ENCODE data around the gene EVX1.

Gene EVX1

DNA sequence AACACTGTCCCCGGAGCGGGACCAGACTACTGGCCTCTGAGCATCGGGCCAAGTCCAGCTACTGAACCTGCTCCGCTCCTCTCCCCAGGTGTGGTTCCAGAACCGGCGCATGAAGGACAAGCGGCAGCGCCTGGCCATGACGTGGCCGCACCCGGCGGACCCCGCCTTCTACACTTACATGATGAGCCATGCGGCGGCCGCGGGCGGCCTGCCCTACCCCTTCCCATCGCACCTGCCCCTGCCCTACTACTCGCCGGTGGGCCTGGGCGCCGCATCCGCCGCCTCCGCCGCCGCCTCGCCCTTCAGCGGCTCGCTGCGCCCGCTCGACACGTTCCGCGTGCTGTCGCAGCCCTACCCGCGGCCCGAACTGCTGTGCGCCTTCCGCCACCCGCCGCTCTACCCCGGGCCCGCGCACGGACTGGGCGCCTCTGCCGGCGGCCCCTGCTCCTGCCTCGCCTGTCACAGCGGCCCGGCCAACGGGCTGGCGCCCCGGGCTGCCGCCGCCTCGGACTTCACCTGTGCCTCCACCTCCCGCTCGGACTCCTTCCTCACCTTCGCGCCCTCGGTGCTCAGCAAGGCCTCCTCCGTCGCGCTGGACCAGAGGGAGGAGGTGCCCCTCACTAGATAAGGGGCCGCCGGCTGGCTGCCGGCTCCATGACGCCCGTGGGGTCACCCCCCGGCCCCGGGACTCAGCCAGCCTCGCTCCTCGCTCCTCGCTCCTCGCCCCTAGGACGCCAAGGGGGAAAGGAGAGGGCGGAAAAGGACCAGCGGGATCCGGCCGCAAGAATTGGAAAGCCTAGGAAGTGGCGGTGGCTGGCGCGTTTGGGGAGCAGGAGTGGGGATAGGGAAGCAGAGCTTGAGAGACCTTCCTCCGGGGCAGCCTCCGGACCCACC, 3.4 kb downstream of the EVX1 start:
- peak overlapping the region in 2 of 3 experiments; percentile 21 to 60 for H3K4me3 Mint-ChIP-seq
- peaks cover 36% of the 10 kb centered on the region for H3K4me1 Mint-ChIP-seq
- H3K36me3 Mint-ChIP-seq (ENCODE audit: low read depth): no peaks in the 10 kb centered on the region
- H3K27me3 Mint-ChIP-seq (ENCODE audit: low read depth): peaks cover 99% of the 10 kb centered on the region
- peaks cover 7% of the 10 kb centered on the region for H3K9me3 Mint-ChIP-seq
- TF ChIP-seq, protein P1, sequence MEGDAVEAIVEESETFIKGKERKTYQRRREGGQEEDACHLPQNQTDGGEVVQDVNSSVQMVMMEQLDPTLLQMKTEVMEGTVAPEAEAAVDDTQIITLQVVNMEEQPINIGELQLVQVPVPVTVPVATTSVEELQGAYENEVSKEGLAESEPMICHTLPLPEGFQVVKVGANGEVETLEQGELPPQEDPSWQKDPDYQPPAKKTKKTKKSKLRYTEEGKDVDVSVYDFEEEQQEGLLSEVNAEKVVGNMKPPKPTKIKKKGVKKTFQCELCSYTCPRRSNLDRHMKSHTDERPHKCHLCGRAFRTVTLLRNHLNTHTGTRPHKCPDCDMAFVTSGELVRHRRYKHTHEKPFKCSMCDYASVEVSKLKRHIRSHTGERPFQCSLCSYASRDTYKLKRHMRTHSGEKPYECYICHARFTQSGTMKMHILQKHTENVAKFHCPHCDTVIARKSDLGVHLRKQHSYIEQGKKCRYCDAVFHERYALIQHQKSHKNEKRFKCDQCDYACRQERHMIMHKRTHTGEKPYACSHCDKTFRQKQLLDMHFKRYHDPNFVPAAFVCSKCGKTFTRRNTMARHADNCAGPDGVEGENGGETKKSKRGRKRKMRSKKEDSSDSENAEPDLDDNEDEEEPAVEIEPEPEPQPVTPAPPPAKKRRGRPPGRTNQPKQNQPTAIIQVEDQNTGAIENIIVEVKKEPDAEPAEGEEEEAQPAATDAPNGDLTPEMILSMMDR (IDR thresholded peaks at IDR 0.05; ENCODE audit: unreplicated experiment in 3 of 3): no peak
- H3K27ac Mint-ChIP-seq: no peak overlapping the region

DNA sequence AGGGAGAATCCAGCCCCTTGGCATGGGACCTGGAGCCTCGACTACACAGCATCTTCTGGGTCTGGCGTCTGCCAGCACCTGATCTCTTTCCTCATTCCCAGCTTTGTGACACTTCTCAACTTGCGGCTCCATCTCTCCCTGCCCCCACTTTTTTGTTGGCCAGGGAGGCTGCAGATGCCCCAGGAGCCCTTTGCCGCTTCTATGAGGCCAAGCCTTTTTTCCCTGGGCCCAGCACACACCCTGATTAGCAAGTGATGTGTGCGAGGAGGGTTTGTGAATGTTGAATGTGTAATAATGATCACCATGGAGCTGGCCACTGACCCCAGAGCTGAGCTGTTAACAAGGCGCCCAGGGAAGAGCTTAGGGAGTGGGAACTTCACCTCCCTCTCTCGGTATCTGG, 4.4 kb downstream of the EVX1 start:
- peak overlapping the region in 2 of 3 experiments; percentile 6 to 21 for H3K4me3 Mint-ChIP-seq
- TF ChIP-seq, protein P1 (IDR thresholded peaks at IDR 0.05; ENCODE audit: unreplicated experiment in 3 of 3): no peak
- H3K36me3 Mint-ChIP-seq (ENCODE audit: low read depth): no peaks in the 10 kb centered on the region
- peaks cover 7% of the 10 kb centered on the region for H3K9me3 Mint-ChIP-seq
- H3K27ac Mint-ChIP-seq: no peak overlapping the region
- peaks cover 98% of the 10 kb centered on the region for H3K27me3 Mint-ChIP-seq (ENCODE audit: low read depth)
- peaks cover 35% of the 10 kb centered on the region for H3K4me1 Mint-ChIP-seq

DNA sequence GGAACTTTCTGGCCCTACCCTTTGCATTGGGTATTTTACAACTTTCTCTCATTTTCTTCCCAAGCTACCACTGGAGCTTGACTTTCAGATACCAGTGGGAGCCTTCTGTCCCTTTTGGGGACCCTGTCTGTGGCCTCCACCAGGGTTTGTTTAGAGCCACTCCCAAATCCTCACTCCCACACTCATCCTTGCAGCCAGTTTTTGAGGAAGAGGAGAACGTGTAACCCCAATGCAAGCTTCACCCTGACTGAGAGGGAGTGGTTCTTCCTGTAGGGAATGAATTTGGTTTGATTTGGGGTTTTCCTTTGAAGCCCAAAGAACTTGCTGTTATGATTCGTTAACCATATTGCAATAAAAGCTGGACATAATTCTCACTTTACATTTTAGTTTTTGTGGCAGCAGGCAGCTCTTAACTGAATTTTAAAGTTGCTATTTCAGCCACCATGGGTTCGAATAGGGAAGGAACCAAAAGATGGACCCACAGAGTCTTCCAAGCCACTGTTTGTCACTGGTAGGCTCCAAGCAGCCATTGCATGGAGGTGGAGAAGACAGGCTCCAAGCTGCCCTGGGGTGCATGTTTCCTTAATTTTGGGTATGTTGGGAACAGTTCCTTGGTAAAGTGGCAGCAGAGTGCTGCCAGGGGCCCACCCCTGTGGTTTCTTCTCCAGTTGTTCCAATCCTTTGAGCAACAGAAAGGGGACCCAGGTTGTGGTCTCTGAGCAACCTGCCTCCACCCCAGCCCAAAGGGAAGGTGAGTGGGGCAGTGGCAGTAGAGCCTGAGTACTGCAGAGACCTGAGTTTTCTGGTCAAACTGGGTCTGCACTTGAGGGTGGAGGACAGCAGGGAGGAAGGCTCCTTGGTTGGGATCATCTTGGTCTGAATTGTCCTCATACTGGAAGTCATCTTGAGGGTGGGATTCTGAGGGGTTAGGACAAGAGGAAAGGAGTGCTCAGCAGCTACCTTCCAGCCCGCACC, 5.1 kb downstream of the EVX1 start:
- Mint-ChIP-seq H3K9me3 (peaks cover 4% of the 10 kb centered on the region), H3K27me3 (ENCODE audit: low read depth) (peaks cover 98% of the 10 kb centered on the region), H3K4me1 (peaks cover 34% of the 10 kb centered on the region), H3K36me3 (ENCODE audit: low read depth) (no peaks in the 10 kb centered on the region), H3K4me3 (peak overlapping the region in 1 of 3 experiments; percentile 15), H3K27ac (no peak overlapping the region)
- TF ChIP-seq, protein P1 (IDR thresholded peaks at IDR 0.05; ENCODE audit: unreplicated experiment in 3 of 3): no peak

DNA sequence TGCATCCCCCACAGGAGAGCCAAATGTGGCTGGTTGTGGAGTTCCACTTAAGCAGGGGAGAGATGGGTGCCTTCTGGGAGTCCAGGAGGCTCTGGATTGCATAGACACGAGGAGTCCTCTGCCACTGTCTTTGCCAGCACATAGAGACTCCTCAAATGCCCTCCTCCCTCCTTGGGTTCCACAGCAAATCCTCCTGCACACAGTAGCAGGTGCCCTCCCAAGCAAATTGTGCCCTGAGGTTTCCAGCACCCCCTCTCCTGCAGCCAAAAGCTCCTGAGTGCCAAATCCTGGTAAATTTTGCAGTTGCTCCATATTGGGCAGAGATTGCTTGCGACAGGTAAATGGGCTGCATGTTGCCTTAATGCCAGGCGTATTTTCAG, 5.8 kb downstream of the EVX1 start:
- no peak overlapping the region for H3K27ac Mint-ChIP-seq
- H3K4me1 Mint-ChIP-seq: peaks cover 32% of the 10 kb centered on the region
- no peaks in the 10 kb centered on the region for H3K36me3 Mint-ChIP-seq (ENCODE audit: low read depth)
- TF ChIP-seq, protein P1 (IDR thresholded peaks at IDR 0.05; ENCODE audit: unreplicated experiment in 3 of 3): no peak
- H3K4me3 Mint-ChIP-seq: no peak overlapping the region
- peaks cover 4% of the 10 kb centered on the region for H3K9me3 Mint-ChIP-seq
- peaks cover 99% of the 10 kb centered on the region for H3K27me3 Mint-ChIP-seq (ENCODE audit: low read depth)

DNA sequence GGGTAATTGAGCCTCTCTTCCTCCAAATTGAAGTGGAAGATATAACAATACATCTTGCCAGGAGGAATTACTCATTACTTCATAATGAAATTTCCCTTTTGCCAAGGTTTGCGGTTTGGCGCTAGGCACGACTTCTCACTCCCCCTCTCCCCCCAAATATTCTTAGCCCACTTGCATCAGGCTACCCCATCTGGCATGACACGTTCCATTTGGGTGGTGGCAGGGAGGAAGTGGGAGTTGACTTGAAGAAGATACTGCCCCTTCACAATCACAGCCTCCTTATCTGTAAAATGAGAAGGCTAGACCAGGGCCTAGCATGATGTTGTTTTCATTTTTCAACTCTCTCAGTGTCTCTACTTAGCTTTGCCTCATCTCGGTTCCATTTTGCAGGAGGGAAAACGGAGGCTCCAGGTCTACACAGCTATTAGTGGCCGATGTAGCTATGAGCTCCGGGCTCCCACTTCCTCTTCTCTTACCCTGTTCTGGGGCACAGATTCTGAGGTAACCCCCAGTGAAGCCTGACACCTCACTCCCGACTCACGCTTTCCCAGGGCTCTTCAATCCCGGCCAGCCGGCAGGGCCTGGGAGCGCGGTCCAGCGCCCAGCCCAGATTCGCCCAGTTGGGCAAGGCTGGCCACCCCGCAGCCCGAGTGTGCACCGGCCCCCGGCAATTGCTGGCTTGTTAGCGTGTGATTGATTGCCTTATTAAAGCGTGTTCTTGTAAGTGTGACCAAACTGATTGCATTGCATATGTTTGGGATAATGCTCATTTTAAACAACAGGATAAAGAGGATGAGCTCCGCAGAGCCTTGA, 6.5 kb downstream of the EVX1 start:
- TF ChIP-seq, protein P1 (IDR thresholded peaks at IDR 0.05; ENCODE audit: unreplicated experiment in 3 of 3): no peak
- H3K9me3 Mint-ChIP-seq: no peaks in the 10 kb centered on the region
- no peak overlapping the region for H3K4me3 Mint-ChIP-seq
- H3K27me3 Mint-ChIP-seq (ENCODE audit: low read depth): peaks cover 99% of the 10 kb centered on the region
- no peaks in the 10 kb centered on the region for H3K36me3 Mint-ChIP-seq (ENCODE audit: low read depth)
- no peak overlapping the region for H3K27ac Mint-ChIP-seq
- H3K4me1 Mint-ChIP-seq: peaks cover 29% of the 10 kb centered on the region

All from nephron (organoid).